Spleen (tissue), 7 donors: Measurements from ENCODE around the gene RPA3.

Experiments
- POLR2A ChIP-seq, 3 donors: fragments of 450-650 bp; IDR thresholded peaks; one replicate each; pipeline ENCODE4 v1.5.1; 2017; ENCODE audit warnings: antibody characterized with exemption in 3 of 3, mild to moderate bottlenecking in 1 of 3
- POLR2AphosphoS5 ChIP-seq, 3 donors: sonication (generic); formaldehyde crosslinking; IDR thresholded peaks; one replicate each; pipeline ENCODE4 v1.5.1; 2017; ENCODE audit warnings: antibody characterized with exemption in 3 of 3
- TF ChIP-seq, protein P1 (sequence below), 11 experiments: fragments of 200-600 bp in 7 of 11; fragments of 450-650 bp in 4 of 11; sonication (generic) in 4 of 11; IDR thresholded peaks in 8 of 11; conservative IDR thresholded peaks in 3 of 11; 1 replicate in 7 of 11; 2 replicates in 4 of 11; pipeline versions ENCODE4 v1.4.0 to v1.8.0; 2016 to 2021; ENCODE audit warnings: antibody characterized with exemption in 11 of 11, inconsistent platforms in 4 of 11, mild to moderate bottlenecking in 1 of 11
- donor health status: DM: no; HTN: no; CAD: no; lungs with moderate emphysema.
- donor health status: DM: no; HTN: no; CAD: no.
- donor health status: DM: no; HTN: no; CAD: no.

DNA sequence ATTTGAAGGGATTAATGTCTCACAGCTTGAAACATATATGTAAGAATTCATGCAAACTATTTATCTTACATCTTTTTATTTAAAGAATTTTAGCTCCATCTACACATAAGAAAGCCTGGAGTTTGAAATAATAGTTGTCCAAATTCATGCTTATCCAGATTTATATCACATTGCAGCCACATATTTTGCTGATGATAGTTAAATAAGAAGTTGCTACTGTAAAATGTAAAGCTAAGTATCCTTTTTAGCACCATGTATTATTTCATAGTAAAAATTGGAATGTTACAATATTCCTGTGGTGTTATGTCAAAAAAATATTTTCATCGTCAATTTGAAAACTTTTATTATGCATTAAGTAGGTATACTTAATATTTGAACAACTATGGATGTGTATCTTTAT is 105.2 kb downstream of the RPA3 start:
- TF ChIP-seq, protein P1, sequence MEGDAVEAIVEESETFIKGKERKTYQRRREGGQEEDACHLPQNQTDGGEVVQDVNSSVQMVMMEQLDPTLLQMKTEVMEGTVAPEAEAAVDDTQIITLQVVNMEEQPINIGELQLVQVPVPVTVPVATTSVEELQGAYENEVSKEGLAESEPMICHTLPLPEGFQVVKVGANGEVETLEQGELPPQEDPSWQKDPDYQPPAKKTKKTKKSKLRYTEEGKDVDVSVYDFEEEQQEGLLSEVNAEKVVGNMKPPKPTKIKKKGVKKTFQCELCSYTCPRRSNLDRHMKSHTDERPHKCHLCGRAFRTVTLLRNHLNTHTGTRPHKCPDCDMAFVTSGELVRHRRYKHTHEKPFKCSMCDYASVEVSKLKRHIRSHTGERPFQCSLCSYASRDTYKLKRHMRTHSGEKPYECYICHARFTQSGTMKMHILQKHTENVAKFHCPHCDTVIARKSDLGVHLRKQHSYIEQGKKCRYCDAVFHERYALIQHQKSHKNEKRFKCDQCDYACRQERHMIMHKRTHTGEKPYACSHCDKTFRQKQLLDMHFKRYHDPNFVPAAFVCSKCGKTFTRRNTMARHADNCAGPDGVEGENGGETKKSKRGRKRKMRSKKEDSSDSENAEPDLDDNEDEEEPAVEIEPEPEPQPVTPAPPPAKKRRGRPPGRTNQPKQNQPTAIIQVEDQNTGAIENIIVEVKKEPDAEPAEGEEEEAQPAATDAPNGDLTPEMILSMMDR (IDR thresholded peaks at IDR 0.05 in 8 of 11, conservative IDR thresholded peaks at IDR 0.05 in 3 of 11), result no peak
- TF ChIP-seq POLR2A (IDR thresholded peaks at IDR 0.05) (no peak), POLR2AphosphoS5 (IDR thresholded peaks at IDR 0.05) (no peak)
